Iris pigment epithelial cell (primary cell): Measurements from ENCODE around the gene CDH18.

ENCODE experiments used
- DNase-seq: peaks from one replicate; pipeline ENCODE4 v3.0.0-alpha.2; 2011; ENCODE audit warnings: low read depth

The CDH18 gene

GRCh38 chr5:19584131-19584530 is 403.9 kb downstream of the CDH18 start:
- DNase-seq, result no peak

DNA sequence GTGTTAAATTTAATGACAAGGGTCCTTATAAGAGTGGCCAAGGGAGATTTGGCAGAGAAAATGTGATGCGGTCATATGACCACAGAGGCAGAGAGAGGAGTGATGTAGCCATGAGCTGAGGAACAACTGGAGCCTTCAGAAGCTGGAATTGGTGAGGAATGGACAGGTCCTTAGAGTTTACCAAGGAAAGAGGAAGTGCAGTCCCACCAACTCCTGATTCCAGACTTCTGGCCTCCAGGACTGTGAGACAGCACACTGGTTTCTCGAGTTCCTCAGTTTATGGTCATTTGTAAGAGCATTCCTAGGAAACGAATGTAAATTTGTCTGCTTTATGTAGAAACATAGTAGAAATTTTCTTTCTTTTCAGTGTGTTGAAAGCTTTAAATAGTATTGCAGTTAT is 410.1 kb downstream of the CDH18 start:
- DNase-seq, result no peak

DNA sequence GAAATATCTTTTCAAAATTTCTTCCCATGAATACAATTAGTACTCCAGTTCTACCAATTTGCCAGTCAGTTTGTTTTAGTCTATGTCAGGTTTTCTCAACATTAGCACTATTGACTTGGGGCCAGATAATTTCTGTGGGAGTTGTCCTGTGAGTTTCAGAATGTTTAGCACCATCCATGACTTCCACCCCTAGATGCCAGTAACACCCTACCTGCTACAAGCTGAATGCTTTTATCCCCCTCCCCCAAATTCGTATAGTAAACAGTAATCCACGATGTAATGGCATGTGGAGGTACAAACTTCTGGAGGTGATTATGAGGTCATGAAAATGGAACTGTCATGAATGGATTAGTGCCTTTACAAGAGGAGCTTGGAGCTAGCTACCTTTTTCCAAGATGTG is 420.0 kb downstream of the CDH18 start:
- no peak for DNase-seq

GRCh38 chr5:19565466-19565865 is 422.5 kb downstream of the CDH18 start:
- DNase-seq, result no peak

- no peak for DNase-seq
Observed at GRCh38 chr5:19564036-19564435, 424.0 kb downstream of the CDH18 start.

GRCh38 chr5:19555876-19556275 is 432.1 kb downstream of the CDH18 start:
- DNase-seq, result no peak

GRCh38 chr5:19555436-19555835 is 432.6 kb downstream of the CDH18 start:
- no peak for DNase-seq

DNA sequence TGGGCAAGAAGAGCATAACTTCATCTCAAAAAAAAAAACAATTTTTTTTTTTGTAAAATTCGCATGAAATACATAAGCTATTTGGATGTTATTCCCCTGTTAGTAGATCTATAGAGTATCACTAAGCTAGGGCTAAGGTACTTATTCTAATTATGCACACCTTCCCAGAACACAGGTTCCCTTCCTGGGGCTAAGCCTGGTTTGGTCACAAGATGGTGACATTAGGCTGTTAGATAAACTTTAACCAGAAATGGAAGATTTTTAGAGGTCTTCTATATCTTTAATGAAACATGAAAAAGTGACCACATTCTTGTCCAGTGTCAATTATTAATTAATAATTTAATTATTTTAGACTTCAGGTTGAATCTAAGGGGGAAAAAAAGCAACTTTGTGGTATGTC is 433.5 kb downstream of the CDH18 start:
- DNase-seq, result no peak

GRCh38 chr5:19547640-19548039 is 440.4 kb downstream of the CDH18 start:
- peak; percentile 56 for DNase-seq

- no peak for DNase-seq
Observed at GRCh38 chr5:19546521-19546920, 441.5 kb downstream of the CDH18 start.

DNA sequence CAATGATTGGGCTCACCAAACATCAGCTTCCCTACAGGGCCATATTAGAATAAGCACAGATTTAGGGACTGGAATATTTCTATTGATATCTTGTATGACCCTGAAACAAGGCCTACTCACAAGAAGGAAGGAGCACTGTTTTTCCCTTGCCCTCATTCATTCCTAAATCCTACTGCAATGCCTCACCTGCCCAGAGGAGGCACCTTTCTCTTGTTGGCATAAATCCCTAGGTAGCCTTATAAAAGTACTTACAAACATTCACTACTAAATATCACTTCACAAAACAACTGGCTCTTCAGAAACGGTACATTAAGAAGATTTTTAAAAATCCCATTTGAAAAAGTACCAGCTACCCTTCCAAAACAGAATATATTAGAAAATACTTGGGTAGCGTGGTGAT is 449.4 kb downstream of the CDH18 start:
- no peak for DNase-seq

- no peak for DNase-seq
Observed at GRCh38 chr5:19536387-19536786, 451.6 kb downstream of the CDH18 start.

DNA sequence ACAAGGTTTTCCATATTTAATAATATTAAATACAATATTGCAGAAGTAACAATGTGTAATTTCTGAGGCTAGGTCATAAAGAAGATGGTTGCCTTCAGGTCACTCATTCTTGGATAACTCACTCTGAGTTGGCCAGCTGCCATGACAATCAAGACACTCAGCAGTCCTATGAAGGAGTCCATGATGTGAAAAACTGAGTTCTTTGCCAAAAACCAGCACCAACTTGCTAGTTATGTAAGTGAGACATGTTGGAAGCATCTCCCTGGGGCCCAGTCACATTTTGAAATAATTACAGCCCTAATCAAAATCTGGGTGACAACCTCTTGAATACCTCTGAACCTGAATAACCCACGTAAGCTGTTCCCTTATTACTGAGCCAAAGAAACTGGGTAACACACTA is 453.2 kb downstream of the CDH18 start:
- DNase-seq, result no peak

- DNase-seq, result no peak
Observed at GRCh38 chr5:19532936-19533335, 455.1 kb downstream of the CDH18 start.

- DNase-seq, result peak; percentile 14
Observed at GRCh38 chr5:19531374-19531952, 456.5 kb downstream of the CDH18 start.

GRCh38 chr5:19519448-19519847 is 468.6 kb downstream of the CDH18 start:
- DNase-seq, result no peak

GRCh38 chr5:19498852-19499251 is 489.1 kb downstream of the CDH18 start:
- no peak for DNase-seq

DNA sequence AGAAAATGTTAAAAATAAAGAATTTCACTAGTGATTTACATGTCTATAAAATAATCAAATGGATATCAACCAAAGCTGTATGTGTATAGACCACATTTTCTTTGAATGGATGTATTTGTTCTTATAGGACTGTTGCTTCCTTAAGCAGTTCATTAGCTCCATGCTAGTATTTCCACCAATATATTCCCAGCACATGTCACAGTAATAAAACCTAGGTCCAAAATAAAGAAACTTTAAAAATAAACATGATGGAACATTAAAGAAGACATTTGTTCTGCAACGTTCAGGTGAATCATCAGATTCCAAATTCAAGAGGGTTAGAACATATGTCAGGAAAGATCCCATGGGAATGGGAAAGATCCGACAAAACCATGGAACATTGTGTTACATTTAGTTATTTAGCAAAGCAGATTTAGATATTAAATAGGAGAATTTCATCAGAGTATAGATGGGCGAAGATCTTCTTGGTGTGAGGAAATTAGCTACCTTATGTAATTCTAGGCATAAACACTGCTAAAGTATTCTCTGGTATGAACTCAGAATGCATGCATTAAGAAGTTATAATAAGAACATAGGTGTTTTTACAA is 490.7 kb downstream of the CDH18 start:
- no peak for DNase-seq

GRCh38 chr5:19496056-19496455 is 491.9 kb downstream of the CDH18 start:
- no peak for DNase-seq

DNA sequence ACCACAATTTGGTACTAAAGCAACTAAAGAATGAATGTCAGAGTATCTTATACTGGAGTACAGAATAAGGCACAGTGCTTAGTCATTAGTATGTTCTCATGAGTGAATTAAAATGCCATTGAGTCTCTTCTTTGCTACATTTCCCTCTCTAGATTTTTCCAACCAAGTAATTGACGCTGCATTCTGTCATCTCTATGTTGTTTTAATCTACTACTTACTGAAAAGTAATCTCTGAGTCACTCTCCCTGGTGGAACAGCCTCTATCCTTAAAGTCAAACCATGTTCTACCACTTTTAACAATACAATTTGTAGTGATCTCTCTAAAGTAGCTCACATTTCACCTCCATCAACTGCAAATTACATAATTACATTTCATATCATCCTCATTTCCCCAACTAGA is 495.1 kb downstream of the CDH18 start:
- DNase-seq, result peak; percentile 4

DNA sequence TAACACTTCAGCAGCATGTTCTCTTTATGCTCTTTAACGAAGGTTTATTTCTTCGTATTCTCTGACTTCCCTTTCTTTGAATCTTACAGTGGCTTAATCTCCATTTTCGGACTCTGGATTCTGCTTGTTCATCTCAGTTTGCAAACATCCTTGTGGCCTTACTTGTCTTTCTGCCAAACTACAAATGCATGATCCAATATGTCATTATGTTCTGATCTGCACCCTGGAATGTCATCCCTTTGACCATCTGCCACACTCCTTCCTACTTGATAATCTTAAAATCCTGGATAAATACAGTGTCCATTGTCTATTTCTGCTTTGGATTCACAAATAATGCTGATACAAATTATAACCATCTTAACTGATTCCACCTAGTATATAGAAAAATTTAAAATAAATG is 499.2 kb downstream of the CDH18 start:
- DNase-seq, result no peak

GRCh38 chr5:19487480-19487879 is 500.5 kb downstream of the CDH18 start:
- no peak for DNase-seq

DNA sequence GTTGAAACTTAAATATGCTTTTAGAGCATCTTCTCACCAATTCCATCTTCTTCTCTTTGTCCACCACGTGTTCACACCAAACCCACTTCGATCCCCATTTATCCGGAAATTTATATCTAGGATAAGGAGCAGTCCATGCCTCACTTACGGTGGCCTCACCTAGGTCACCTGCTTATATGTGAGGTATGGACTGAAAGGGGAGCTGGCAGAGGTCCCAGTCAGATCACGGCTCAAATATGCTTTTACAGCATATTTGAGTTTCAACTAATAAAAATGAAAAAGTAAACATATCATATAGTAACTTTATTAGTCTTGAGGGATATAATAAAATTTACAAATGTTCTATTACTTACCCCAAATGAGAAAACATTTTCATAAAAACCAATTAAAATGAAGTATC is 508.4 kb downstream of the CDH18 start:
- no peak for DNase-seq

- no peak for DNase-seq
Observed at GRCh38 chr5:19462019-19462418, 526.0 kb downstream of the CDH18 start.
